GM18517 (cell line): ENCODE results near the gene TMEM201.
"Not testable (repeated sequence)": the region's sequence is repeated elsewhere in the genome, so short reads cannot be mapped to it uniquely, and the experiment has no call there.

Experiments
- ATAC-seq: cut with Tn5 transposase; IDR thresholded peaks from one replicate; pipeline ENCODE4 v1.9.1; 2021; ENCODE audit warnings: mild to moderate bottlenecking, moderate library complexity; ENCODE audit not compliant: unreplicated experiment

TMEM201 gene

DNA sequence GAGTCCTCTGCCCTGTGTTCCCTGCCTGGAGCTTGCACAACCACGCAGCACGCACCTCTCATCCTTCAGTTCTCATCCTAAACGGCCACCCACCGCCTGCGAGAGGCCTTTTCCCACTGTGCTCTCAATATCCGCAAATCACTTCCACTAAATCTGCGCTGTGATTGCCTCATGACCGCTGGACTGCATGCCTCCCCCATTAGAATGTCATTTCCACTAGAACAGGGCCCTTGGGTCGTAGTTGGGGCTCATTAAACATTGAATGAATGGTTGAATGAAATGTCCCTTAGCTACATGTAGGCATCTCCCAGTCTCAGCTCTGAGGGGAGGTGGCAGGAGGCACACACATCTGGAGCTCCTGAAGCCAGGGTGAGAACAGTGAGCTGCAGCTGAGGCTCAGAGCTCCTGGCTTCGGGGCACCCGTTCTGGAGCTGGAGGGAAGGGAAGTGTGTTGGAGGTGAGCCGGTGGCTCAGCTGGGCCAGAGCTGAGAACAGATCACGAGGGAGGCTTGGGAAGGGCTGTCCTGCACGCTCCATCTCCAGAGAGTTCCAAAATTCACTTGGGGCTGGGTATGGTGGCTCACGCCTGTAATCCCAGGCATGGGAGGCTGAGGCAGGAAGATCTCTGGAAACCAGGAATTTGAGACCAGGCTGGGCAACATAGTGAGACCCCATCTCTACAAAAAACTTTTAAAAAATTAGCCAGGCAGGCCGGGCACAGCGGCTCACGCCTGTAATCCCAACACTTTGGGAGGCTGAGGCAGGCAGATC, 30.4 kb downstream of the TMEM201 start:
- no peak for ATAC-seq

GRCh38 chr1:9621032-9621431, 32.3 kb downstream of the TMEM201 start:
- ATAC-seq, result no peak

GRCh38 chr1:9624081-9624480, 35.4 kb downstream of the TMEM201 start:
- no peak for ATAC-seq

- ATAC-seq, result not testable (repeated sequence)
These were observed 36.3 kb downstream of the TMEM201 start for GRCh38 chr1:9625030-9625429.

DNA sequence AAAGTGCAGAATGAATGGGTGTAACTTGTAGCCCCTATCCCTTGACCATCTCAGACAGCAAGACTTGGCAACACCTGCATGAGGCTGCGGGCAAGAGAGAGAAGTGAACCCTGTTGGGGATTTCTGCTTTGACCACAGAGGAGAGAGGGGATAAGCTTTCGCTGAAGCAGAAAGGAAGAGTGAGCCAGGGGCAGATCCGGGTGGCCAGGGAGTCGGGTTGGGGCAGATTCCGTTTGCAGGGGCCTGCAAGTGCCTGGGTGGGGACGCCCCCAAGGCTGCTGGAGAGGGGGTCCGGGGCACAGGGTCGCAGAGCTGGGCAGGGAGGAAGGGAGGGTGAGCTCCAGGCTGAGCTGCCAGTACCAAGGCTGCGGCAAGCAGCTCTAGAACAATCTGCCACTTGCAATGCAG, 37.5 kb downstream of the TMEM201 start:
- ATAC-seq, result peak; percentile 55

- ATAC-seq, result no peak
These were observed 40.1 kb downstream of the TMEM201 start for GRCh38 chr1:9628541-9629444.

- no peak for ATAC-seq
These were observed 40.9 kb downstream of the TMEM201 start for GRCh38 chr1:9629445-9630201.

GRCh38 chr1:9630331-9631111, 41.8 kb downstream of the TMEM201 start:
- ATAC-seq, result no peak

GRCh38 chr1:9631613-9632012, 42.9 kb downstream of the TMEM201 start:
- no peak for ATAC-seq

DNA sequence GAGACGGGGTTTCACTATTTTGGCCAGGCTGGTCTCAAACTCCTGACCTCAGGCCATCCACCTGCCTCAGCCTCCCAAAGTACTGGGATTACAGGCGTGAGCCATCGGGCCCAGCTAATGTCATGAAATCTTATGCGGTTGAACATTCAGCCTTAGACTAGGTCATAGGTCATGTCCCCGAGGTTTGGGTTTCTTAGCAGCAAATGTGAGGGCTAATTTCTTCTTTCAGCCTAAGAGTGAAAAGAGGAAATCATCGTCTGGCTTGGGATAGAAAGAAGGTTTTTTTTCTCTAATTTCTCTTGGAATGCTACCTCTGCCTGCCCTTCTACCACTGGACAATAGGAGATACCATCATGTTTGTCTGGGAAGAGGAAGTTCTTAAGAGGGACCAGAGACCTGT, 44.8 kb downstream of the TMEM201 start:
- no peak for ATAC-seq

DNA sequence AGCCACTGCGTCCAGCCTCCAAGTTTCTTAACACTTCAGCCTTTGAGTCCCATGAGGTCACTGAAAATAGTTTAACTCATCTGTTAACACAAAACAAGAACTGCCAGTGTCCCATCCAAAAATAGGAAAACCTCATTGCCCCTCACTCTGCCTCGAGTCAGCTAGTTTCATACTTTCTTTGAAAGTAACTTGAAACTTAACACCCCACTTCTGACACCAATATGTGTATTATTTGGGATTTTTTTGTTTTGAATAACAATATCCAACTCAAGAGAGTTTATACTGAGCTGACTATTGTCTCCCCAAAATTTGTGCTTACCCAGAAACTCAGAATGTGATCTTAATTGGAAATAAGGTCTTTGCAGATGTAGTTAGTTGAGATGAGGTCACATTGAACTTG, 45.9 kb downstream of the TMEM201 start:
- ATAC-seq, result no peak

GRCh38 chr1:9639227-9639626, 50.5 kb downstream of the TMEM201 start:
- ATAC-seq, result no peak

DNA sequence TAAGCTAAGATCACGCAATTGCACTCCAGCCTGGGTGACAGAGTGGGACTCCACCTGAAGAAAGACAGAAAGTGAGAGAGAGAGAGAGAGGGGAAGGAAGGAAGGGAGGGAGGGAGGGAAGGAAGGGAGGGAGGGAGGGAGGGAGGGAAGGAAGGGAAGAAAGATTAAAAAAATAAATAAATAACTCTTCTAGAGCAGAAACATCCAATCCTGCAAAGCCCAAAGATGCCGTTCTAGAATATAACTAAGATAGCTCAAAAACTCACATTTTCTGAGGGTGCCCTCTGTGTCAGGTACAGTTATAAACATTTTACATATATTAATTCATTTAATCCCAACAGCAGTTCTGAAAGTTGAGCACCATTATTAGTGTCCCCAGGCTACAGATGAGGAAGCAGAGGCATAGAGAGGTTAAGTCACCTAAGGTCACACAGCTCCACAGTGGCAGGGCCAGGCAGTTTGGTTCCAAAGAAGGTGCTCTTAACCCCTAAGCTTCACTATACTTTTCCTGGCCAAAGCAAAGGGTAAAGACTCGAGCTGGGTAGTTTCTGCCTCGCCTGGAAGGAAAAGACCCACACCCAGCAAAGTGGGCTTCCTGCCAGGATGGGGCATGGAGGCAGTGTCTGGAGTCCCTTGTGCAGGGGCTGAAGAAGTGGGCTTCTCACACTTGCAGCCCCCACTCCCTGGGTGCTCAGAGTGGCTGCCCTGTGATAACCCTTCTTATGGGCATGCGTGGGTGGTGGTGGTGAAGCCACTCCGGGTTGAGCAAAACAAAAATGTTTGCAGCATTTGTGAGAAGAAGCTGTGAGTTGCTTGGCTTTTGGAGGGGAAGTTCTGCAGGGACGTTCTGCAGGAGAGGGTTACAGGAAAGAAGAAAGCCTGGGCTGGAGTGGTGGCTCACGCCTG, 54.9 kb downstream of the TMEM201 start:
- ATAC-seq, result no peak

DNA sequence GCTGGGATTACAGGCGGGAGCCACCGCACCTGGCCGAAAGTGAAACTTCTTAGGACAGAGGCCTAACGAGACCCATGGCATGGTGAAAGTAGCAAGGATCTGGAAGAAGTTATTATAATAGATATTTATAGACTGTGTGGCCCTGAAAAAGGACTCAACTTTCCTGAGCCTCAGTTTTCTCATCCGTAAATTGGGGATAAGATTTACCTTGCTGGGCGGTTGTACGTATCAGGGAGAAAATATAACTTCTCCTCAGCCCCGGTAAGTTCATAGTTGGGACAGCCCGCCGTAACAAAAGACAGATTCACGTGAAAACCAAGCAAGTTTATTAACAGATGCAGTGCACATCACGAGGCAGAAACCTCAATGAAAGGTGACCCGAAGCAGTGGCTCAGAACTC, 57.3 kb downstream of the TMEM201 start:
- no peak for ATAC-seq

GRCh38 chr1:9648171-9648570, 59.5 kb downstream of the TMEM201 start:
- no peak for ATAC-seq

DNA sequence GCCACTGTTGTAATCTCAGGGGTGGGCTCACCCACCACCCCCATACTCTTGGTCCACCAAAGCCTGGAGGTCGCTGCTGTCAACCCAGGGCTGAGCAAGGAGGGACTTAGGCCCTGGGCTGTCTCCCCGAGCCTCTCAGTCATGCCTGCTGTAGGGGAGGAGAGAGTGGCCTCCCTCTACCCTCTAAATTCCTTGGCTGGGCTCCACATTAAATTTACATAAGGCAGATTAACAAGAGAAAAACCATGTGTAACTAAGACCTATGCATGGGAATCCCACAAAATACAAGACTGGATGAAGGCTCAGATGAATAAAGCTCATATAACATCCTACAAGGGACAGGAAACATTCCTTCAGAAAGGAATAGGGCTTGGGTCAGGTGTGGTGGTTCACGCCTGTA, 61.1 kb downstream of the TMEM201 start:
- ATAC-seq, result no peak

GRCh38 chr1:9651220-9651564, 62.5 kb downstream of the TMEM201 start:
- ATAC-seq, result no peak

DNA sequence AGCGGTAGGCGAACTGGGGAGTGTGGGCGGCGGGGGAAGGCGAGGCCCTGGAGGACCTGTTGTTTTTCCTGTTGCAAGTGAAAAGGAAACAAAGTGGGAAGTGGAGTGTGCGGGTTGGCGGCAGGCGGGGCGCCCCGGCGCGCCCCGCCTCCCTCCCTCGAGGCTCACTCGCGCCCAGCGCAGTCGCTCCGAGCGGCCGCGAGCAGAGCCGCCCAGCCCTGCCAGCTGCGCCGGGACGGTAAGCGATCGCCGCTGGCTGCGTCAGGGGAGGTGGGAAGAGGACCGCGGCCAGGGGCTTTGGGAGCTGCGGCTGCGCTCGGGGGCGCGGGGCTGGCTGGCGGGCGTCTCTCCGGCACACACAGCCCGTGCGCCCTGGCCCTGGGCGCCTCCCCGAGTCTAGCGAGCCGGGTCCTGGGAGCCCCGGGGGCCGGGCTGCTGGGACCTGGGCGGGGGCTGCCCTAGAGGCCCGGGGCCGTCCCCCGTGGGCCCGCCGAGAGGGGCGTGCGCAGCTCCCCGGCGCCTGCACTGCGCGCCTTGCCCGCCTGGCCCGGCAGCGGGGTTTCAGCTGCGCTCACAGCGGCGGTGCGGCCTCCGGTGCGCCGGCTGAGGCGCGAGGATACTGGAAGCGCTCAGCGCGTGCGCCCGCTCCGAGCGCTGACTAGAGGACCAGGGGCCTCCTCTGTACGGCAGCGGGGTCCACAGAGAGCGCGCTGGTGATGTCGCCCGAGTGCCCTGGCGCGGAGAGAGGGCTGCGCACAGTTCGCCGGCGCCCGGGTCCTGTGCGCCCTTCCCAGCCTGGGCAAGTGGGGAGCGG, 63.1 kb downstream of the TMEM201 start, which contains the start of gene PIK3CD:
PIK3CD (plus strand) TSS at position 167 of the 814 bp plus-strand sequence. CDS start 58,725 bp downstream, outside the sequence.
- ATAC-seq, result no peak
